Measurements from ENCODE around the gene CDKAL1. TPM values are rescaled to one million over a fixed set of nuclear protein-coding genes. Genes with fewer than 3 reads are reported as not detected.

CDKAL1 gene
- total and polyA plus RNA-seq, 2 donors (not counting 3 experiments of a cell fraction or from before 2014, with no cell fraction given) = 6.1 to 20.5 TPM

GRCh38 chr6:21230536-21230935 is 696.3 kb downstream of the CDKAL1 start:
- H3K4me1 ChIP-seq (ENCODE audit: control insufficient read depth, extremely low read depth, insufficient read depth, low read length) = no peaks in the 10 kb centered on the region
- H3K36me3 ChIP-seq (ENCODE audit: control insufficient read depth in 2 of 2, extremely low read depth in 1 of 2, insufficient read depth in 2 of 2, low read length in 2 of 2) = peaks cover 0 to 2% of the 10 kb centered on the region in 2 experiments
- no TSS peak for BruUV-seq (replicated peaks)
- no peak overlapping the region for H3K4me2 ChIP-seq (ENCODE audit: insufficient read depth, low read length)
- H3K27ac ChIP-seq (ENCODE audit: insufficient read depth, low read depth, low read length) = no peak overlapping the region
- dilution Hi-C loops (cut with MboI; ENCODE audit: extremely low pct_ligation_motif_present, low sequenced_read_pairs) (no loop called here), intact Hi-C loops (cut with micrococcal nuclease) (no loop called here)
- CTCF ChIA-PET = no interaction called here
- no peak for TF ChIP-seq POLR2AphosphoS5 (IDR thresholded peaks at IDR 0.05; ENCODE audit: insufficient read depth, low read depth, low read length)
- TF ChIP-seq MYC (IDR thresholded peaks at IDR 0.05; ENCODE audit: low read depth, low read length) = no peak
- TF ChIP-seq GATA2 (IDR thresholded peaks at IDR 0.05; ENCODE audit: insufficient read depth, insufficient read length, low read depth, low read length) = no peak
- no peak for TF ChIP-seq CTCF (IDR thresholded peaks at IDR 0.05; ENCODE audit: extremely low read depth in 1 of 2, insufficient read depth in 1 of 2, low read depth in 1 of 2, low read length in 2 of 2)
- TF ChIP-seq MAX (IDR thresholded peaks at IDR 0.05; ENCODE audit: insufficient read depth, insufficient read length) = no peak
- no peak for TF ChIP-seq POLR2A (IDR thresholded peaks at IDR 0.05; ENCODE audit: low read depth, low read length)
- TF ChIP-seq JUN (IDR thresholded peaks at IDR 0.05; ENCODE audit: borderline replicate concordance, insufficient read depth, insufficient read length, low read depth) = no peak
- no peak for TF ChIP-seq FOS (IDR thresholded peaks at IDR 0.05; ENCODE audit: borderline replicate concordance, insufficient read depth, low read length)
- no peak for TF ChIP-seq EZH2 (IDR thresholded peaks at IDR 0.05; ENCODE audit: borderline replicate concordance, low read depth, low read length, severe bottlenecking)
- no peaks in the 10 kb centered on the region for H4K20me1 ChIP-seq (replicated peaks; ENCODE audit: control insufficient read depth, extremely low read depth, insufficient read depth, low read length)
- FAIRE-seq = no peak
- no peaks in the 10 kb centered on the region for H3K79me2 ChIP-seq (ENCODE audit: control insufficient read depth, insufficient read depth, low read length)
- no peak overlapping the region for H3K4me3 ChIP-seq (replicated peaks in 1 of 3; ENCODE audit: insufficient read depth in 1 of 3, low read depth in 1 of 3, low read length in 3 of 3)
- POLR2A ChIA-PET = no interaction called here
- no peaks in the 10 kb centered on the region for H3K27me3 ChIP-seq (ENCODE audit: control insufficient read depth in 2 of 2, insufficient read depth in 2 of 2, low read length in 2 of 2)
- no peak overlapping the region for H2AFZ ChIP-seq (ENCODE audit: low read depth, low read length)
- no peaks in the 10 kb centered on the region for H3K9me1 ChIP-seq (replicated peaks; ENCODE audit: control insufficient read depth, extremely low read depth, insufficient read depth, low read length)
- DNase-seq (ENCODE audit: low read depth, low spot score) = no peak
- no peaks in the 10 kb centered on the region for H3K9me3 ChIP-seq (replicated peaks; ENCODE audit: control insufficient read depth, insufficient read depth, low read length)
- H3K9ac ChIP-seq (replicated peaks; ENCODE audit: extremely low read depth, insufficient read depth, low read length) = no peak overlapping the region
